Activated naive CD8-positive, alpha-beta T cell treated with anti-CD3 and anti-CD28 coated beads for 36 hours (primary cell): ENCODE measurements around the gene TNFRSF18. TPM values are rescaled to one million over a fixed set of nuclear protein-coding genes. Genes with fewer than 3 reads are reported as not detected.

Experiments
- DNase-seq: peaks from one replicate; pipeline ENCODE4 v3.0.0; 2021
- H3K27ac Mint-ChIP-seq: one replicate; pipeline ENCODE4 v1.8.0; 2022; ENCODE audit warnings: mild to moderate bottlenecking, moderate library complexity, mixed read lengths
- H3K27me3 Mint-ChIP-seq: one replicate; pipeline ENCODE4 v1.8.0; 2022; ENCODE audit warnings: mild to moderate bottlenecking, mixed read lengths
- H3K36me3 Mint-ChIP-seq: one replicate; pipeline ENCODE4 v1.8.0; 2021; ENCODE audit warnings: mild to moderate bottlenecking, mixed read lengths
- H3K4me1 Mint-ChIP-seq: one replicate; pipeline ENCODE4 v1.8.0; 2021; ENCODE audit warnings: mixed read lengths
- H3K4me3 Mint-ChIP-seq: one replicate; pipeline ENCODE4 v1.8.0; 2022; ENCODE audit warnings: mild to moderate bottlenecking, moderate library complexity, mixed read lengths
- H3K9me3 Mint-ChIP-seq: one replicate; pipeline ENCODE4 v1.8.0; 2022; ENCODE audit warnings: mixed read lengths
- total RNA-seq, 2 experiments: library from RNA; stranded (reverse); gene quantifications; one replicate each; pipeline ENCODE4 v1.2.3, GENCODE V29; 2021

TNFRSF18 gene
- total RNA-seq, 2 experiments from 2014 or later: 52.5 to 53.3 TPM

GRCh38 chr1:1243807-1244191, 37.4 kb upstream of the TNFRSF18 start:
- Mint-ChIP-seq H3K27me3 (no peaks in the 10 kb centered on the region), H3K36me3 (no peaks in the 10 kb centered on the region), H3K9me3 (no peaks in the 10 kb centered on the region), H3K4me1 (no peaks in the 10 kb centered on the region), H3K27ac (no peak overlapping the region), H3K4me3 (no peak overlapping the region)
- DNase-seq: no peak

DNA sequence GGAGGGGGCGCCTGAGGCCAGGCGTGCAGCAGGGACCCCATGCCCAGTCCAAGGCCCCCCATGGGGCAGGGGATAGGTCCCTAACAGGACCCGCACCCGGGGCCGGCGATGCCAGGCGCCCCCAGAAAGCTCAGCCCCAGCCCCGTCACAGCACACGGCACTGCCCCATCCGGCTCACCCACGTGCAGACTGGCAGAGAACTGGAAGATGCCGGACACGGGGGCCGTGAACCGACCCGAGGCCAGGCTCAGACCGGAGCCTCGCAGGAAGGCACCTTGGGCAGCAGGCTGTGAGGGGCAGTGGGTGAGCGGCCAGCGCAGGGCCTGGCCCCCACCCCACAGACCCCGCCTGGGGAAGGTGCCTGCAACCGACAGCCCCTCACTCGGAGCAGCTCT, 36.9 kb upstream of the TNFRSF18 start:
- no peak for DNase-seq
- H3K9me3 Mint-ChIP-seq: no peaks in the 10 kb centered on the region
- H3K4me1 Mint-ChIP-seq: no peaks in the 10 kb centered on the region
- H3K4me3 Mint-ChIP-seq: no peak overlapping the region
- H3K27me3 Mint-ChIP-seq: no peaks in the 10 kb centered on the region
- no peak overlapping the region for H3K27ac Mint-ChIP-seq
- H3K36me3 Mint-ChIP-seq: no peaks in the 10 kb centered on the region

DNA sequence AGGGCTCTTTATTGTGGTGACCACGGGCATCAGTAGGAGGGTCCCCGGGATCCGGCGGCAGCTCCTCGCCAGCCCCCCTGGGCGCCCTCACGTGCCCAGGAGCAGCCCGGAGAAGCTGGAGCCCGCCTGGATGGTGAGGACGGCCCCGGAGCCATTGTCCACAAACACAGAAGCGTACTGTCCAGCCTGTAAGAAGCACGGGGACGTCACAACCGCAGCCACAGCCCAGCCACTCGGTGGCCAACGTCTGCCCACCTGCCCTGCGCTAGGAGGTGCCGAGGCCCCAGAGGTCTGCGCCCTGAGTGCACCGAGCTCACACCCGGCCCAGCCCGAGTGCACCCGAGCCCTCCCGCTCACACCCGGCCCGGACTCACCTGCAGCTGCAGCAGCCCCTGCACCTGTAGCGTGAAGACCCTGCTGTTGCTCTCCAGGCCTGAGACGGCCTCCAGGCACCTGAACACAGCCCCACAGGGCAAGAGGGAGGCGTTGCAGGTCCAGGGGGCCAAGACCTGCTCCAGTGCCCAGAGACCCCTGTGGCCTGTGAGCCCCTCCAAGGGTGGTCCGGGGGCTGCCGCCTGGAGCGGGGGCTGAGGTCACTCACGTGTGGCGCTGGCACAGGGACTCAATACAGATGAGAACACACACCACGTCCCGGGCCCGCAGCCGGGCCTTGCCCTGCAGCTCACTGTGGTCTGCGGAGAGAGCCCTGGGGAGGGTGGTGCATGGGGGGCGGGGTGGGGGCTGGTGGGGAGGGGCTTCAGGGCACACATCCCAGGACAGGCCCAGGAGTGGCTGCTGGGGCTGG, 36.3 kb upstream of the TNFRSF18 start:
- no peaks in the 10 kb centered on the region for H3K36me3 Mint-ChIP-seq
- H3K27ac Mint-ChIP-seq: no peak overlapping the region
- no peak overlapping the region for H3K4me3 Mint-ChIP-seq
- no peaks in the 10 kb centered on the region for H3K9me3 Mint-ChIP-seq
- no peaks in the 10 kb centered on the region for H3K4me1 Mint-ChIP-seq
- no peak for DNase-seq
- no peaks in the 10 kb centered on the region for H3K27me3 Mint-ChIP-seq

- no peaks in the 10 kb centered on the region for H3K36me3 Mint-ChIP-seq
- no peak overlapping the region for H3K4me3 Mint-ChIP-seq
- DNase-seq: no peak
- no peaks in the 10 kb centered on the region for H3K4me1 Mint-ChIP-seq
- no peaks in the 10 kb centered on the region for H3K9me3 Mint-ChIP-seq
- no peak overlapping the region for H3K27ac Mint-ChIP-seq
- no peaks in the 10 kb centered on the region for H3K27me3 Mint-ChIP-seq
These were observed 35.3 kb upstream of the TNFRSF18 start for GRCh38 chr1:1241588-1242219.

GRCh38 chr1:1240822-1241587, 34.6 kb upstream of the TNFRSF18 start:
- Mint-ChIP-seq H3K27me3 (no peaks in the 10 kb centered on the region), H3K9me3 (no peaks in the 10 kb centered on the region), H3K4me1 (no peaks in the 10 kb centered on the region), H3K36me3 (no peaks in the 10 kb centered on the region), H3K4me3 (no peak overlapping the region), H3K27ac (no peak overlapping the region)
- no peak for DNase-seq

GRCh38 chr1:1240348-1240732, 33.9 kb upstream of the TNFRSF18 start:
- no peak overlapping the region for H3K27ac Mint-ChIP-seq
- no peaks in the 10 kb centered on the region for H3K36me3 Mint-ChIP-seq
- H3K9me3 Mint-ChIP-seq: no peaks in the 10 kb centered on the region
- DNase-seq: no peak
- no peaks in the 10 kb centered on the region for H3K27me3 Mint-ChIP-seq
- H3K4me1 Mint-ChIP-seq: no peaks in the 10 kb centered on the region
- H3K4me3 Mint-ChIP-seq: no peak overlapping the region

DNA sequence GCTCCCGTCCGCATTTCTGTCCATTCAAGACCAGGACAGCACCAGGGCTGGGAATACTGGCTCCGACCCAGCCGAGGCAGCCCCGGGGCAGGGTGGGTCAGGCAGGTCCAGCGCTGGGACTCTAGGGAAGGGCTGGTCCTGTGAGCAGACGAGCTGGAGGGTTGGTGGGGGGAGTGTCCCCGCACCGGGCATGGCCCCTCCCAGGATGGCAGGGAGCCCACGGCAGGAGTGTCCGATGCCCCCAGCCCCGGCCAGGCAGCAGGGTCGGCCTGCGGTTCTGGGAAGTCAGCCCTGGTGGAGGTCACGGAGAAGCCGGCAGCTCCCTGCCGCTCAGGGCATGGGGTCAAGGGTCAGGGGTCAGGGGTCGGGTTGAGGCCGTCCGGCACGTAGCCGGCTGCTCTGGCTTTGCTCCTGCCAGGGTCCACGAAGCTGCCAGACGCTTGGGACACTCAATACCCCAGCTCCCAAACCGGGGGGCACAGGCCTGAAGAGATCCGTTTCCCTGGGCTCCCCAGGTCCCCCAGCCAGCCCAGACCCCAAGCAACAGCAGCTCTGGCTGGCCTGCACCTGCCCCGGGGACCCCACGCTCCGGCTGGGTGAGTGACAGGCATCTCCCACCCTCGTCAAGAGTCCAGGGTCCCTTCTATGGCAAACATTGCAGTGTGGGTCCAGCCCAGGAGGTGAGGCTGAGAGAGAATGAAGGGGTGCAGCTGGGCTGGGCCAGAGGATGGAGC, 33.4 kb upstream of the TNFRSF18 start:
- DNase-seq: no peak
- Mint-ChIP-seq H3K27ac (no peak overlapping the region), H3K4me3 (no peak overlapping the region), H3K4me1 (no peaks in the 10 kb centered on the region), H3K36me3 (no peaks in the 10 kb centered on the region), H3K27me3 (no peaks in the 10 kb centered on the region), H3K9me3 (no peaks in the 10 kb centered on the region)

- H3K27me3 Mint-ChIP-seq: no peaks in the 10 kb centered on the region
These were observed 32.8 kb upstream of the TNFRSF18 start for GRCh38 chr1:1239227-1239613.

DNA sequence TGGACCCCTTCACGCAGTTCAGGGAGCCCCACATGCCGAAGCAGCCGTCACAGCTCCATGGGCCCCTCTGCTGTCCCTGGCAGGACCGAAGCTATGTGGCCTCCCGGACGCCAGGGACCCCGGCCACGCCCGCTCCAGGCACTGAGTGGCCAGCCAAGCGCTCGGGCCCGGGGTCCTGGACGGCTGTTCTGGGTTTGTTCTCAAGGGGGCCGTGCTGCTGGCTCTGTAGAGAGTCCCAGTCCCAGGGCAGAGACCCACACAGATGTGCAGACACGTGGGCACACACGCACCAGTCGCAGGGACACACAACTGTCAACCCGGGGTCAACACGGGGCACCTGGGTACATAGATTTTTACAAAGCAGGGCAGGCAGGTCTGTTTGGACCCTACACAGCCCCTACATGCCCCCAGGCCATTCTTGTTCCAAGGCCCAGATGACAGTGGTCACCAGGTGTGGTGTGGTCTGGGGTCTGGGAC, 32.3 kb upstream of the TNFRSF18 start:
- Mint-ChIP-seq H3K9me3 (no peaks in the 10 kb centered on the region), H3K36me3 (peaks cover 10% of the 10 kb centered on the region), H3K4me1 (peaks cover 10% of the 10 kb centered on the region), H3K4me3 (no peak overlapping the region), H3K27ac (no peak overlapping the region), H3K27me3 (no peaks in the 10 kb centered on the region)
- no peak for DNase-seq

More at GRCh38 chr1:1239227-1239613, 32.8 kb upstream of the TNFRSF18 start:
- DNase-seq: no peak
- Mint-ChIP-seq H3K36me3 (peaks cover 6% of the 10 kb centered on the region), H3K9me3 (no peaks in the 10 kb centered on the region), H3K27ac (no peak overlapping the region), H3K4me1 (peaks cover 5% of the 10 kb centered on the region), H3K4me3 (no peak overlapping the region)

DNA sequence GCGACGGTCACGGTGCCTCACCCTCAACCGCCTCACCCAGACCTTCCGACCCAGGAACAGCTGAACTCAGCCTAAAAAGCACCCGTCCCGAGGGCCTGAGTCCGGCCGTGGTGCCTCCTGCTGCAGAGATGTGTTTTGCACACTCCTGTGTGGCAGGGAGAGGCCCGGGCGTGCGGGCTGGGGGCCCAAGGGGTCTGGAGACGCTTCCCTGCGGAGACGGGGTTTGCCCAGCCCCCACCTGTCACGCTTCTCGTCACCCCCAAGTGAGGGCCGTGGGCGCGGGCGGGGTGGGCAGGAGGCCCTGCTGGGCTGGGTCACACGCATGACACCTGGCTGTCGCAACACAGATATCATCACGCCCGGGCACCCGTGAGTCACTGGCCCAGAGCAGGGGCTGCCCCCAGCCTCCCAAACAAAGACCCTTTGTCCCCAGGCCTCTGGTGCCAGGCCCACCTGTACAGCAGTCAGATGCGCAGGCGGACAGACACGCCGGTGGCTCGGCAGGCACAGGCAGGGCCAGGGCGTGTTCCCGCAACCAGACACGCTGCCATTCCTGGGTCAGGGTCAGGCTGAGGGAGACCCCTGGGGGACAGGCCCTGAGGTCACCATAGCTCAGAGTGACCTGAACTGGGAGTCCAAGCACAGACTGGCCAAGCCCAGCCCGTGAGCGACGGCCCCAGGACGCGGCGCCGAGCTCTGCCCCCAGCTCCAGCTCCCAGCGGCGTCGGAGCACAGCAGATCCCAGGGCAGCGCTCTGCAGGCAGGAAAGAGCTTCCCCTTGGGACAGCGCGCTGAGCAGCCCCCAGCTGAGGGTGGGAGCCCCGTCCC, 31.7 kb upstream of the TNFRSF18 start:
- Mint-ChIP-seq H3K9me3 (no peaks in the 10 kb centered on the region), H3K36me3 (peaks cover 14% of the 10 kb centered on the region), H3K27me3 (no peaks in the 10 kb centered on the region), H3K27ac (no peak overlapping the region), H3K4me1 (peaks cover 14% of the 10 kb centered on the region), H3K4me3 (no peak overlapping the region)
- no peak for DNase-seq

- no peak for DNase-seq
- Mint-ChIP-seq H3K27ac (no peak overlapping the region), H3K9me3 (no peaks in the 10 kb centered on the region), H3K36me3 (peaks cover 14% of the 10 kb centered on the region), H3K4me3 (no peak overlapping the region), H3K4me1 (peaks cover 14% of the 10 kb centered on the region), H3K27me3 (no peaks in the 10 kb centered on the region)
These were observed 30.8 kb upstream of the TNFRSF18 start for GRCh38 chr1:1236945-1237873.

GRCh38 chr1:1236176-1236763, 29.9 kb upstream of the TNFRSF18 start:
- H3K4me1 Mint-ChIP-seq: peaks cover 14% of the 10 kb centered on the region
- H3K36me3 Mint-ChIP-seq: peaks cover 15% of the 10 kb centered on the region
- no peak overlapping the region for H3K4me3 Mint-ChIP-seq
- no peaks in the 10 kb centered on the region for H3K9me3 Mint-ChIP-seq
- no peaks in the 10 kb centered on the region for H3K27me3 Mint-ChIP-seq
- no peak for DNase-seq
- no peak overlapping the region for H3K27ac Mint-ChIP-seq
